HG02870 (cell line): ENCODE measurements around the gene SGK1.
A peak's percentile ranks its signal among the peaks of the same experiment; 100 is the strongest.
"Not testable (repeated sequence)": the region's sequence is repeated elsewhere in the genome, so short reads cannot be mapped to it uniquely, and the experiment has no call there.

Experiments
- ATAC-seq: cut with Tn5 transposase; IDR thresholded peaks from one replicate; pipeline ENCODE4 v1.9.1; 2021; ENCODE audit warnings: mild to moderate bottlenecking, moderate library complexity; ENCODE audit not compliant: unreplicated experiment

SGK1 gene

GRCh38 chr6:134307075-134307474 lies 10.8 kb downstream of the SGK1 start:
- no peak for ATAC-seq

GRCh38 chr6:134304381-134304780 lies 13.5 kb downstream of the SGK1 start:
- not testable (repeated sequence) for ATAC-seq

GRCh38 chr6:134303891-134304290 lies 14.0 kb downstream of the SGK1 start:
- ATAC-seq, result no peak

- no peak for ATAC-seq
Observed at GRCh38 chr6:134299236-134299635, 18.7 kb downstream of the SGK1 start.

GRCh38 chr6:134296762-134297161 lies 21.1 kb downstream of the SGK1 start:
- no peak for ATAC-seq

GRCh38 chr6:134295953-134296553 lies 21.9 kb downstream of the SGK1 start:
- ATAC-seq, result peak; percentile 79

GRCh38 chr6:134293659-134294161 lies 24.2 kb downstream of the SGK1 start:
- ATAC-seq, result no peak

- no peak for ATAC-seq
Observed at GRCh38 chr6:134291156-134291555, 26.8 kb downstream of the SGK1 start.

- no peak for ATAC-seq
Observed at GRCh38 chr6:134289204-134289575, 28.7 kb downstream of the SGK1 start.

GRCh38 chr6:134288538-134289203 lies 29.2 kb downstream of the SGK1 start:
- ATAC-seq, result peak; percentile 85

GRCh38 chr6:134287859-134288537 lies 29.9 kb downstream of the SGK1 start:
- ATAC-seq, result peak; percentile 31

GRCh38 chr6:134282816-134283215 lies 35.1 kb downstream of the SGK1 start:
- no peak for ATAC-seq

- no peak for ATAC-seq
Observed at GRCh38 chr6:134281388-134281787, 36.5 kb downstream of the SGK1 start.

- no peak for ATAC-seq
Observed at GRCh38 chr6:134278000-134278399, 39.9 kb downstream of the SGK1 start.

- ATAC-seq, result not testable (repeated sequence)
Observed at GRCh38 chr6:134276891-134277377, 41.0 kb downstream of the SGK1 start.

- no peak for ATAC-seq
Observed at GRCh38 chr6:134272374-134272773, 45.5 kb downstream of the SGK1 start.

- no peak for ATAC-seq
Observed at GRCh38 chr6:134267917-134268361, 50.0 kb downstream of the SGK1 start.

- no peak for ATAC-seq
Observed at GRCh38 chr6:134266776-134267175, 51.1 kb downstream of the SGK1 start.

- ATAC-seq, result no peak
Observed at GRCh38 chr6:134261766-134262165, 56.1 kb downstream of the SGK1 start.

GRCh38 chr6:134258849-134259306 lies 59.0 kb downstream of the SGK1 start:
- no peak for ATAC-seq

- ATAC-seq, result no peak
Observed at GRCh38 chr6:134257516-134257915, 60.4 kb downstream of the SGK1 start.

- no peak for ATAC-seq
Observed at GRCh38 chr6:134256862-134257261, 61.0 kb downstream of the SGK1 start.
